NCI-H748 (cell line): ENCODE data around the gene TRIM28.
"Not testable (repeated sequence)": the region's sequence is repeated elsewhere in the genome, so short reads cannot be mapped to it uniquely, and the experiment has no call there.

Experiments
- DNase-seq: peaks from one replicate; lab custom pipeline; 2025; ENCODE audit not compliant: unreplicated experiment; lab: John Stamatoyannopoulos, UW

The TRIM28 gene

DNA sequence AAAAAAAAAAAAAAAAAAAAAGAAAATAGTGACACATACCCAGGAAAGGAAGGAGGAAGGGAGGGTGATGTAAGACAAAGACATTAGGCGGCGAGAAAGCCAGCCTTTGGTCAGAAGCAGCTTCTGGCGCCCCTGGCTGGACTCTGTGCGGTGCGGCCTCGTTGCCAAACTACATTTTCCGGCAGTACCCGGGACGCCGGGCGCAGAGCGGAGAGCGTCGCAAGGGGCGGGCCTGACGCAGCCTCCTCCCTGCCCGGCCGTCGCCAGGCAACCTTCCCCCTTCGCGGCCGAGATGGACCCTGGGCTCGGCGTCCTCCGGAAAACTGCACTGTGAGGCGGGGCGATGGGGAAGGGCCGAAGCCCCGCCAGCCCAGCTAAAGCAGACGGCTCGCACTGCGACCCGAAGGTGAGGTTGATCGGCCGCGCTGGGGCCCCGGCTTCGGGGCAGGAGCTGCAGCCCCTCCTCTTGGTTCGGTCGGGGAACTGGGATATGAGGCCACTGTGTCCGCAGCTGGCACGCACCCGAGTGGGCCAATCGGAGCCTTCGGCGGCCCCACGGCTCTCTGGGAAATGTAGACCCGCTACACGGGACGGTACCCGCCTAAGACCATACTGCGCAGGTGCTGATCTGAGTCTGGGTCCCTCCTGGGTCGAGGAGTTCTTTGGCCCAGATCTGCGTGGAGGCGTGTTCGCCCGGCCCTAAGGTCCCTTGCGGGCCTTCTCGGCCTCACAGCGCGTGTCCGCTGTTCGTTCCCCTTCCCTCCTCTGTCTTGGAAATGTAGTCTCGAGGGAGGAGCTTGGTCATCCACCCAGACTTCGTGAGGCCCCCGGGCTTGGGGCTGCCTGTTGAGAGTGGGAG lies 31.5 kb downstream of the TRIM28 start:
- no peak for DNase-seq

GRCh38 chr19:58577581-58577980 lies 33.7 kb downstream of the TRIM28 start:
- DNase-seq: not testable (repeated sequence)

GRCh38 chr19:58578012-58578925 lies 34.4 kb downstream of the TRIM28 start:
- DNase-seq: no peak

- no peak for DNase-seq
These were observed 35.7 kb downstream of the TRIM28 start for GRCh38 chr19:58579473-58580142.

DNA sequence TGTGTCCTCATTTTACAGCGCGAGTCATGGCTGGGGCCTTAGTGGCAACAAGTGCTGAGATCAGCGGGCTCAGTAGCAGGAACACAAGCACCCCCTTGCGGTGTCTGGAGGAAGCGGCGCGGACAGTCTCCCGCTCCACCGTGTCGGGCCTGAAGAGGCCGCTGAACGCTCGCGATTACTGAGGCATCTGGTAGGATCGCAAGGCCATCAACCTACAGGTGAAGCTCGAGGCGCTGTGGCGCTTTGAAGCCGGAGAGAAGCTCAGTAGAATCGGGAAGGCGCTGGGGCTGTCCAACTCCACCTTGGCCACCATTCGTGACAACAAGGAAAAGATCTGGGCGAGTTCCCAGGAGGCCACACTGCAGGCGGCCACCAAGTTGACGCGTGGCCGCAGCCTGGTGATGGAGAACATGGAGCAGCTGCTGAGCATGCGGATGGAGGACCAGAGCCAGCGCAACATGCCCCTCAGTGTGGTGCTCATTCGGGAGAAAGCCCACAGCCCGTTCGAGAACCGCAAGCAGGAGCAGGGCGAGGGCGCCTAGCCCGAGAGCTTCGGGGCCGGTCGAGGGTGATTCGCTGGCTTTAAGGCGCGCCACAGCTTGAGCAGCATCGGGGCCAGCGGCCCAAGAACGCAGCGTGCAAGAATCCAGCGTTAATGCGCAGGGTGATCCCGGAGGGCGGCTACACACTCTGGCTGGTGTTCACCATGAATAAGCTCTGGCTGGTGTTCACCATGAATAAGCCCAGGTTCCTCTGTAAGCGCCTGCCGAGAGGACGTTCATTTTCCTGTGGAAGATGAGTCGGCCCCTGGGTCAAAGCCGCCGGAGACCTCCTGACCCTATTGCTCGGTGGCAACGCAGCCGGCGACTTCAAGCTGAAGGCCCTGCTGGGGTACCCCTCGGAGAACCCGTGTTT lies 37.6 kb downstream of the TRIM28 start:
- no peak for DNase-seq

DNA sequence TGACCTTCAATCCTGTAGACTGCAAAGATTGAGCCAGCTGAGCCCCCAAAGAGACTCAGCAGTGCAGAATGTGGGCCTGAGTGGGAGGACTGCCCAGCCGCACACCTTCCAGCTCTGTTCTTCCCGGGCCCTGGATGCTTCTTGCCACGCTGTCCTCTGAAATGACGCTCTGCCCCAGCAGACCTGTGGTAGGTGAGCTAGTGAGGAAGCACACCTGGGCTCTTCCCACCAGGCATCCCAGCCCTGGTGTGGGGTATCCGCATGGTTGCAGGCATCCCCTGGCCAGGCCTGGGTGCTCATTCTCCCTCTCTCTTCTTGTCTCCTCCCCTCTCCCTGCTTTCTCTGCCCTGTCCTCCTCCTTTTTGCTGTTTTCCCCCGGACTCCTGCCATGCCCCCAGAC lies 39.1 kb downstream of the TRIM28 start:
- no peak for DNase-seq

DNA sequence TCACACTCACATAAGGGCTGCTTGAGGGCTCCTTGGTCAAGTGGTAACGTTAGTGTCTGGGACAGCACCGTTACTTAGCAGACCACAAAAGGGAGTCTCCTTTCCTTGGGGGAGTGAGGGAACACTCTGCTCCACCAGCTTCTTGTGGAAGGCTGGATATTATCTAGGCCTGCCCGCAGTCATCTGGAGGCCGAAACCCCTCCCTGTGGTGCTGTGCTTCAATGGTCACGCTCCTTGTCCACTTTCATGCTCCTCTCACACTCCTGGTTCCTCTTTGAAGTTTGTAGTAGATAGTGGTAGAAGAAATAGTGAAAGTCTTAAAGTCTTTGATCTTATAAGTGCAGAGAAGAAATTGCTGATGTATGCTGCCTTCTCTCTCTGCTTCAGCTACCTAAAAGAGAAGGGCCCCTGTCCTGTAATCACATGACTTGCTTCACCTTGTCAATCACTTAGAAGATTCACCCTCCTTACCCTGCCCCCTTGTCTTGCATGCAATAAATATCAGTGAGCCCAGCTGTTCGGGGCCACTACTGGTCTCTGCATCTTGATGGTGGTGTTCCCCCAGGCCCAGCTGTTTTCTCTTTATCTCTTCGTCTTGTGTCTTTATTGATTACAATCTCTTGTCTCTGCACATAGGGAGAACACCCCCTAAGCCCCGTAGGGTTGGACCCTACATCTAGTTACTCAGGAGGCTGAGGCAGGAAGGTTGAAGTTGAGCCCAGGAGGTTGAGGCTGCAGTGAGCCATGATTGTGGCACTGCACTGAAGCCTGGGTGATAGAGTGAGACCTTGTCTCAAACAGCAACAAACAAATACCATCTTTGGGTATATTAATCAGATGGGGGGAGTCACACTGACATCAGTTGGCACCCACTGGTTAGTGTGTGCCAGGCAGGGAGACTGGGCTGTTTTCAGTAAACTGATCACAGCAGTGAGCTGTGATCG lies 40.9 kb downstream of the TRIM28 start:
- DNase-seq: no peak

- no peak for DNase-seq
These were observed 41.7 kb downstream of the TRIM28 start for GRCh38 chr19:58585442-58586132.

GRCh38 chr19:58586133-58586765 lies 42.4 kb downstream of the TRIM28 start:
- no peak for DNase-seq
